Measurements from ENCODE around the gene PDP2. TPM values are rescaled to one million over a fixed set of nuclear protein-coding genes. Genes with fewer than 3 reads are reported as not detected.

PDP2 gene
- total RNA-seq, 1 donor from 2014 or later: 2.8 TPM

- no peaks in the 10 kb centered on the region for H3K9me3 ChIP-seq (replicated peaks)
- H3K4me1 ChIP-seq: peaks cover 93% of the 10 kb centered on the region
- no peak for TF ChIP-seq CTCF (IDR thresholded peaks at IDR 0.05; ENCODE audit: borderline replicate concordance)
- peaks cover 38% of the 10 kb centered on the region for H3K27me3 ChIP-seq (ENCODE audit: low read depth)
- intact Hi-C loops (cut with micrococcal nuclease): no loop called here
- H3K36me3 ChIP-seq: peaks cover 22% of the 10 kb centered on the region
- DNase-seq: peak; percentile 71
- peak overlapping the region; percentile 80 for H3K4me3 ChIP-seq
- H3K27ac ChIP-seq (replicated peaks): peak overlapping the region; percentile 96
Observed at GRCh38 chr16:66923247-66923731, 43.0 kb downstream of the PDP2 start.

- no peak for DNase-seq
- H3K4me1 ChIP-seq: peaks cover 97% of the 10 kb centered on the region
- peak overlapping the region; percentile 96 for H3K27ac ChIP-seq (replicated peaks)
- H3K4me3 ChIP-seq: peak overlapping the region; percentile 80
- intact Hi-C loops (cut with micrococcal nuclease): no loop called here
- TF ChIP-seq CTCF (IDR thresholded peaks at IDR 0.05; ENCODE audit: borderline replicate concordance): no peak
- H3K27me3 ChIP-seq (ENCODE audit: low read depth): peaks cover 38% of the 10 kb centered on the region
- H3K9me3 ChIP-seq (replicated peaks): no peaks in the 10 kb centered on the region
- peaks cover 22% of the 10 kb centered on the region for H3K36me3 ChIP-seq
Observed at GRCh38 chr16:66923866-66924265, 43.6 kb downstream of the PDP2 start.

- Histone ChIP-seq H3K27ac (replicated peaks) (peak overlapping the region; percentile 96), H3K4me3 (peak overlapping the region; percentile 80), H3K36me3 (peaks cover 22% of the 10 kb centered on the region), H3K27me3 (ENCODE audit: low read depth) (peaks cover 36% of the 10 kb centered on the region), H3K9me3 (replicated peaks) (no peaks in the 10 kb centered on the region), H3K4me1 (peaks cover 97% of the 10 kb centered on the region)
- TF ChIP-seq CTCF (IDR thresholded peaks at IDR 0.05; ENCODE audit: borderline replicate concordance): peak; percentile 54
- intact Hi-C loops (cut with micrococcal nuclease): no loop called here
- peak; percentile 56 for DNase-seq
Observed at GRCh38 chr16:66924527-66925321, 44.4 kb downstream of the PDP2 start.

- H3K27me3 ChIP-seq (ENCODE audit: low read depth): peaks cover 31% of the 10 kb centered on the region
- peak; percentile 68 for DNase-seq
- no peak for TF ChIP-seq CTCF (IDR thresholded peaks at IDR 0.05; ENCODE audit: borderline replicate concordance)
- peak within 1 kb of the TSS; percentile 96 for H3K27ac ChIP-seq (replicated peaks)
- H3K4me1 ChIP-seq: peaks cover 97% of the 10 kb centered on the region
- peak within 1 kb of the TSS; percentile 80 for H3K4me3 ChIP-seq
- H3K36me3 ChIP-seq: peaks cover 22% of the 10 kb centered on the region
- intact Hi-C loops (cut with micrococcal nuclease): no loop called here
- no peaks in the 10 kb centered on the region for H3K9me3 ChIP-seq (replicated peaks)
Observed at GRCh38 chr16:66925322-66925840, 45.1 kb downstream of the PDP2 start, which contains the start of gene RRAD. Gene RRAD (minus strand): TSS chr16:66925535. CDS start chr16:66925179, 356 bp downstream.

GRCh38 chr16:66926171-66926947 lies 46.0 kb downstream of the PDP2 start:
- Histone ChIP-seq H3K27ac (replicated peaks) (peak overlapping the region; percentile 96), H3K27me3 (ENCODE audit: low read depth) (peaks cover 31% of the 10 kb centered on the region), H3K36me3 (peaks cover 25% of the 10 kb centered on the region), H3K4me3 (peak overlapping the region; percentile 80), H3K4me1 (peaks cover 89% of the 10 kb centered on the region), H3K9me3 (replicated peaks) (no peaks in the 10 kb centered on the region)
- peak; percentile 74 for DNase-seq
- intact Hi-C loops (cut with micrococcal nuclease): no loop called here
- TF ChIP-seq CTCF (IDR thresholded peaks at IDR 0.05; ENCODE audit: borderline replicate concordance): peak; percentile 22
